GM08714 (cell line): ENCODE results near the gene OSBPL3.

Experiments
- H3K4me3 ChIP-seq: fragments of 200-500 bp; sonication (Bioruptor generic); 2 replicates; pipeline ENCODE4 v1.5.1; 2014; ENCODE audit warnings: mild to moderate bottlenecking, low read length, inconsistent platforms
- ZNF274 ChIP-seq: IDR thresholded peaks from 2 replicates; pipeline ENCODE4 v1.6.1; 2012; ENCODE audit warnings: mild to moderate bottlenecking, low read depth, low read length

Gene OSBPL3

DNA sequence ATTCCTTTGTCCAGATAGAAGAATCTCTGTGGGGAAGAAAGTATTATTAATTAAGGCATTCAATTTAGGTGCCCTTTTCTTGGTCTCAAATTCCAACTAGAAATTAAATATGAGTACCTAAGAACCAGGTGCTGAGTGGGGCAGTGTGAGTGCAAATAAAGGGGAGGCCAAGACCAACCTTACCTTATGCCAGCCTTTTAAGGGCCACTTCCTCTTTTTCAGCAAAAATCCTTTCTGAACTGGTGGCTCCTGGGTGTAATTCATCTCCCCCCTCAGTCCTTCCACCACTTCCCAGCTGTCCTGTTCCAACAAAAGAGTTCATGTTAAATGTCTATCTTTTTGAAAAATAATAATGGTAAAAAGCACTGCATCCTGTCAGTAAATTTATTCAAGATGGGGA, 108.2 kb downstream of the OSBPL3 start:
- H3K4me3 ChIP-seq, result no peak overlapping the region
- no peak for TF ChIP-seq ZNF274

DNA sequence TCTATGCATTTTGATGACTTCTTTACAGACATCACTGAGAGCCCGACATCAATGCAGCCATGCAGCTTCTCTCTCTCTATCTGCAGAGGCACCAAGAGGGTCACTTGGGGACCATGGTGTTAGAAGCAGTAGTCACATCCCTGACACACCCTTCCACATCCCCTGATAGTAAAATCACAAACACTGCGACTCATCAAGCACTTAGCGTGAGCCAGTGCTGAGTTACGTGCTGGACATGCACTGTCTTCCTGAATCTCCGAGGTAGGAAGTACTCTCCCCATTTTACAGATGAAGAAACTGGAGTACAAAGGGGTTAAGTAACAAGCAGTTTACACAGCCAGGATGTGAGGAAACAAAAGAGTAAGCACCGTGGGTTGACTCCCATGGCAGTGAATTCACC, 109.2 kb downstream of the OSBPL3 start:
- TF ChIP-seq ZNF274, result no peak
- H3K4me3 ChIP-seq, result no peak overlapping the region

DNA sequence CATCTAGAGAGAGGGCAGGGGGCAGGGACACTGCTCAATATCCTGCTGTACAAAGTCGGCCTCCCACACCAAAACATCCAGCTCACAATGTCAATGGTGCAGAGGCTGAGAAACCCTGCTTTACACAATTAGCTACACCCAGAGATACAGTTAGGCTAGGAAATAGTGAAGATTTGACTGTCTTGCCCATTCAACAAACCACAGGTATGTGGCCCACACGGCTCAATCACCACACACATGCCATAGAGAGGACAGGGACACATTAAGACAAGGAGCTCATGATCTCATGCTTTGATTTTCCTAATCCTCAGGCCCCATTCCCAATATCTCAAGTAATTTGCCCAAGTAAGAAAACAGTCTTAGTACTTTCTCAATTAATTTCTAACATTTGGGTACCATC, 110.4 kb downstream of the OSBPL3 start:
- H3K4me3 ChIP-seq, result no peak overlapping the region

DNA sequence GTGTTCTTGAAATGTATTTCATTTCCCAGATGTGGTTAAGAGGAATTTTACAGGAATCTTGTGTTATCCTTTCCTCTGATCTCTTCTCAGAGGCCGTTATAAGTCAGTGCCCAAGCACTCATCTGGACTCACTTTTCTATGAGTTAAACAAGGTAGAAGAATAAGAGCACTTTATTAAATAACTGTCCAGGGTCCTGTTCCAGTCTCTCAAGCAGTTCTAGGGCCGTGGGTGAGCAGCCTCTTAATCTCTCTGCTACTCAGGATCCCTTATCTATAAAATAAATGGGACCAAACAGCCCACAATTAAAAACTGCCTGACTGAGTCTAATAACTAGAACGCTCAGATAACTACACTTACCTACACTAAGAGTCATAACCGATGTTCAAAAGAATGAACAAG, 111.2 kb downstream of the OSBPL3 start:
- no peak for TF ChIP-seq ZNF274
- no peak overlapping the region for H3K4me3 ChIP-seq

More for the DNA sequence above, 110.4 kb downstream of the OSBPL3 start:
- TF ChIP-seq ZNF274, result no peak

DNA sequence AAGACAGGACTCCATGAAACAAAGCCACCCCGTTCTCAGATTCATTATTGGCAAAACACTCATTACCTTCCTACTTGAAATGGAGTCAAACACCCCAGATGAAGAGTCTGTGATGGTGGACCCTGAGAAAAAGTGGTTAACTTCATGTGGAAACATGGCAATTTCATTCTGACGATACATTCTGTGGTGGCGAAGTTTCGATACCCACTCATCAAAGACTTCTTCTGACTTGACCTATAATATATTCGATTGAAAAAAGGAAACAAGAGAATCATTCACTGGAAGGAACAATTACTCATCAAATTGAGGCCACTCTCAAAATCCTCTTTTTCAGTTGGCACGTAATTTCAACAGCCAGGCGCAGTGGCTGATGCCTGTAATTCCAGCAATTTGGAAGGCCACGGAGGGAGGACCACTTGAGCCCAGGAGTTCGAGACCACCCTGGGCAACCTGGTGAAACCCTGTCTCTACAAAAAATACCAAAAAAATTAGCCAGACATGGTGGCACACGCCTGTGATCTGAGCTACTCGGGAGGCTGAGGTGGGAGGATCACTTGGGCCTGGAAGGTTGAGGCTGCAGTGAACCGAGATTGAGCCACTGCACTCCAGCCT, 113.9 kb downstream of the OSBPL3 start:
- no peak overlapping the region for H3K4me3 ChIP-seq
- no peak for TF ChIP-seq ZNF274

DNA sequence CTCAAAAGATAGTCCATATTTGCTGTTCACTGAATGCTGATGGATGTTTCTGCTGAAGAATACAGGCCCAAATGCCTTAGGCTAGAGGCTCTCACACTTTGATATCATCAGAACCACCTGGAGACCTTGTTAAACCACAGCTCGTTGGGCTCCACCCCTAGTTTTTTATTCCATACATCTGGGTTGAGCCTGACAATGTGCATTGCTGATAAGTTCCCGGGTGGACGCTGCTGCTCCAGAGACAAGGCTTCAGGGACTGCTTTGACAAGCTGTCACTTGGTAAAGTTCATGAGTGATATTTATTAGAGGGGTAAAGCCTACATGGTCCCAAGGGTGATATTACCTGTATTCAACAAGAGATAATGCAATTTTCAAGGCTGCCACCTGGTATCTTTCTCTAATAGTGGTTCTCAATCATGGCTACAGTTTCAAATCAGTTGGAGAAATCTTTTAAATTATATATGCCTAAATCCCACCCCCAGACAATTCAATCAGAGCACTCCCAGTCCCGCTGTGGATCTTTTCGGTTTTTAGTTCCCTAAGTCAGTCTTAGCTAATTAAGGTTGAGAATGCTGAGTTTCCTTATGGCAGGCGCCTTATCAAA, 115.7 kb downstream of the OSBPL3 start:
- H3K4me3 ChIP-seq, result no peak overlapping the region
- TF ChIP-seq ZNF274, result no peak

DNA sequence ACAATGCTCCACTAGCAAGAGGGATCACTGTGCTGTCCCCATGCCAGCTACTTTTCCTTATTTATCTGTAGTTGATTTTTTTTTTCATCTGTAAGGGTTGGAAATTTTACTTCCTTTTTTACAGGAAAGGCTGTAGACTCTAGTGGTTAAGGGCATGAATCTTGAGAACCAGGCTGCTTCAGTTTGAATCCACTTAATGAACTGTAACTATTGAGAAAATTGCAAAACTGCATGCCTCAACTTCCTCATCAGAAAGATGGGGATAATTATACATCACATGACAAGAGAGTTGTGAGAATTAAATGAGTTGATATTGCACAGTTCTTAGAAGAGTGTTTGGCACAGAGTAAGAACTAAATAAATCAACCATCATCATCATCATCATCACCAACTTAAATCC, 116.4 kb downstream of the OSBPL3 start:
- no peak overlapping the region for H3K4me3 ChIP-seq
- no peak for TF ChIP-seq ZNF274

DNA sequence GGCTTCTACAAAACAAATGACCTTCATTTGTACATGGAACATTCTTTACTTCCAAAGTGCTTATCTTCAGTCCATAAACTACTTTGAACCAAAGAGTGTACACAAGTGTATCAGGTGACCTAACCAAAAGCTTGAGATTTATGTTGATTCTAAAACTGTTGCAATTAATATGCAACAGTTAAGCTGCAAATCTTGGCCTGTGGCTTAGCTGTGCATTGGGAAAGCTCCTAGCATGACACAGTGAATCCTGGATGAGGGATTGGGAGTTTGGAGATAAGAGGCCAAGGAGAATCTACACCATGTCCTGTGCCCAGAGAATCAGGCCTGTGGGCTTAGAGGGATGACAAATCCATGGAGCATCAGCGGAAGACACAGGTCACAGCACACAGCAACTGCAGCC, 117.5 kb downstream of the OSBPL3 start:
- no peak for TF ChIP-seq ZNF274

DNA sequence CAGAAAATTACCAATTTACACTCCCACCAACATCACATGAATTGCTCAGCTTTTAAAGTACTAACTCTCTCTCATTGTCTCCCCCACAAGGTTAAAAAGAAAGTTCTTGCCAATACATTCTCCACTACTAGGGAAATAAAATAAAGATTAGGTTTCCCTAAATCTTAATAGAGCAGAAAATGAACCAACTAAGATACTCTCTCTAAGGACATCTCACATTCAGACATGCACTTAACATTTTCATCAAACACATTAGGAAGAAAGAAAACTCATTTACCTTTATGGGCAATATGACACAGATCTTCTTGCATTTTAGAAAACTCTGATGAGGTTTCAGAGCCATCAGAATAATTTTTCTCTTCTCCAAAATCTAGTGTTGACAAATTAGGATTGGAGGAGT, 118.6 kb downstream of the OSBPL3 start:
- no peak overlapping the region for H3K4me3 ChIP-seq
- no peak for TF ChIP-seq ZNF274

More for the DNA sequence above, 117.5 kb downstream of the OSBPL3 start:
- no peak overlapping the region for H3K4me3 ChIP-seq

DNA sequence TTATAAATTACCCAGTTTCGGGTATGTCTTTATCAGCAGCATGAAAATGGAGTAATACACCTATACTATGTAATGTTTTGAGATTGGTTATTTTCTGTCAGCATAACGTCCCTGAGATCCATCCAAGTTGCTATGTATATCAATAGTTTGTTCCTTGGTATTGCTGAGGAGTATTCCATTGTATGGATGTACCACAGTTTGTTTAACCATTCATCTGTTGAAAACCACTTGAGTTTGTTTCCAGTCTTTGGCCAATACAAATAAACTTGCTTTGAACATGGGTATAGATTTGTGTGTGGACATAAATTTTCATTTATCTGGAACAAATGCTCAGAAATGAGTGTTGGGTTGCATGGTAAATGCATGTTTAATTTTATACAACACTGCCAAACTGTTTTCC, 119.4 kb downstream of the OSBPL3 start:
- TF ChIP-seq ZNF274, result no peak
- H3K4me3 ChIP-seq, result no peak overlapping the region

DNA sequence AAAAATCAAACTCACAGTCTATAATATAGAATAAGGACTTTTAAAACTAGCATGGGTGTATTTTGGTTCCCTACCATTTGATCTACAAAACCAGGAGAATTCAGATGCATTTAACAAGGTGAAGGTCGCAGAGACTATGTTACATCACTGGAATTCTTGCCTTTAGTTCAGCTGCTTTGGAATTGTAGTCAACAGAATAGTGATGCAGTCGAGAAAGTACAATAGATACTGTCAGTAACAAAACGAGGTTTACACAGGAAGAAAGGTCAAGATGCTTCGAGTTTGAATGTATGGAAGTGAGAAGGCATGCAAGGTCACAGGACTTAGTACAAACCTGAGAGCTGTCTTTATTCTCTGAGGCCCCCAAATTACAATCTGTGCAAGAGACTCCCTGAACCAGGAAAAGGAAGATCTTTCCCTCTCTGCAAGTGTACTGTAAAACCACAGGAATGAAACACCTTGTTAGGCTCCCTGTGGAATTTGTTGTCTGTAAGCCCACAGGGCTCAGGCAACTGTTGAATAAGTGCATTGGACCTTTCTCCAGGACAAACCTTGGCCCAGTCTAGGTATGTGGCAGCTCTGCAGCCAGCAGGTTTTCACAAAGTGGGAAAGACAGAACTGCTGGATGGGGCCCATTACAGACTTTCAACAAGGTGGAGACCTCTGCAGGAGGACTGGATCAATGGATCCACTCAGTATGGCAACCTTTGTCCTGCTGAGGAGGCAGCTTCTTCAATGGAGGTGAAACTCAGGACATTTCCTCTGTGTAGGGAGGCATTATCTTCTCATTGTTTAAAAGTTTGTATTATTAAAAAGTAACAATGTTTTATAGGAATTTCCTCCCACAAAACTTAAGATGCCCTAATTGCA, 121.6 kb downstream of the OSBPL3 start:
- no peak overlapping the region for H3K4me3 ChIP-seq
- TF ChIP-seq ZNF274, result no peak

DNA sequence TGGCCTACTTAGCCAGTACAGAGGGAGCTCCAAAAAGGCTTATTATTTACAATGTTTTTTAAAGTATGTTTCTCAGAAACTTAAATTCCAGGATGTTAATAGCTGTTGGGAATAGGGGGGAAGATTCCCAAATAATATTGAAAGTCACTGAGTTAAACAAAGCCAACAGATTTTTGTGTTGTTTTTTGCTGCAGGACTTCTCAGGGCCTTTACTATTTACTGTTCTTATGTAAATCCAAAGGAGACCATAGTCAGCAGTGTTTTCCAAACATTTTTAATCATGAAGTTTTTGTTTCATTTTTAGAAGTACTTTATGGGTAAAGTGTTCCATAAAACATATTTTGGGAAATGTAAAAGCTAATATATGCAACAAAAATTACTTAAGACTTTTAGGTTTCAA, 122.4 kb downstream of the OSBPL3 start:
- no peak overlapping the region for H3K4me3 ChIP-seq
- TF ChIP-seq ZNF274, result no peak

DNA sequence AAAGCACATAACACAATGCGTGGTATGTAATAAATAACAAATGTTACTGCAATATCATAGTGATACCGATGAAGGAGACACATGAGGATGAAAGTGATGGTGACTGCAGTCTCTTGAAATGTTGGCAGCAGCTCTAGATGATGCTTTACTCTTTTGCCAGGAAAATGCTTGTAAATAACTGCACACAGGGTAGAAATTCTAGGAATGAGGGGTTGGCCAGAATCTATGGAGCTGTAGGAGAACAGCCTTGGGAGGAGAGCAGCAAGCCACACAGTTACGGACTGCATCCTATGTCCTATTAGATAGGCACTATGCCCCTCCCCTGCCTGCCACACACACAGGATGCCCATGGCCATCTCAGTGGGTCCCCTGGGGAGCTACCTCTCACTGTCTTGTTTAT, 125.1 kb downstream of the OSBPL3 start:
- H3K4me3 ChIP-seq, result no peak overlapping the region

DNA sequence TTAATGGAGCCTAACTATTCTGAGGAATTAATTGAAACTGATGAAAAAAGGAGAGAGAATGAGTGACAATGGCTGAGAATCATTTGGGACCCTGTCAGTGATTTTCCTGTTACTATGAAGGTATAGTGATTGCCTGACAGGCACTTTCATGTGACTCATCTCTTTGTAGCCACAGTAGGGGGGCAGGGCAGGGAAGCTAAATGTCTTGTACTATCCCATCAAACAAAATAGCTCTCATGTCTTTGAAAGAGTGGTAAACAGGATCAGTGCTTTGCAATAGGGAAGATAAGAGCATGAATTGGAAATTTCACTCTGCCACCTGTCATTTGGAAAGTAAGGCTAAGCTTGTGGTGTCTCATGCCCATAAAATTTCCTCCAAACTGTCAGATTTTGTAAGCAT, 128.2 kb downstream of the OSBPL3 start:
- no peak for TF ChIP-seq ZNF274
- no peak overlapping the region for H3K4me3 ChIP-seq

More for the DNA sequence above, 125.1 kb downstream of the OSBPL3 start:
- no peak for TF ChIP-seq ZNF274

DNA sequence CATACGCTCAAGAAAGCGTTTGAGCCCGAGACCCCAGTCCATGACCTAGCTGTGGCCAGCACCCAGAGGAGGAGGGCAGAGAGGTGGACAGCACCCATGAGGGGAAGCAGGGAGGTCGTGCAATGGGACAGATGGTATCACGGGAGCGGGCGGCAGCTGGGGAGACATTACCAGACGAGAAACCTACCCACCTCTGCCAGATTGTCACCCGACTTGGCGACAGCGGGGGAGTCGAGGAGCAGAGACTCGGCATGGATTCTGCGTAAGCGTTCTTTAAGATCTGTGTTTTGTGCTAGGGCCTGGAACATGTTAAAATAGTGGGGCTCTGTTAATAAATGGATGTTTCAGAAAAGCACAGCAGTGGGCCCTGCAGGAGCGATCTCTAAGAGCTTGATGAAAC, 131.1 kb downstream of the OSBPL3 start:
- TF ChIP-seq ZNF274, result no peak
- no peak overlapping the region for H3K4me3 ChIP-seq
